Liver (tissue), 9 donors: ENCODE results near the gene PRKN. TPM values are rescaled to one million over a fixed set of nuclear protein-coding genes. Genes with fewer than 3 reads are reported as not detected.

Experiments
- DNase-seq: peaks from one replicate; pipeline ENCODE4 v3.0.0-alpha.2; 2017; ENCODE audit warnings: low spot score
- H3K27ac ChIP-seq, 2 donors: one replicate each; pipeline ENCODE4 v1.7.0; 2013; ENCODE audit warnings: inconsistent platforms in 2 of 2, low read length in 2 of 2, control low read depth in 1 of 2, low read depth in 1 of 2, mild to moderate bottlenecking in 1 of 2
- H3K27me3 ChIP-seq, 4 donors: one replicate each; pipeline versions ENCODE4 v1.6.1 to v1.7.0; 2013; ENCODE audit warnings: low read length in 3 of 4, inconsistent platforms in 1 of 4, mild to moderate bottlenecking in 1 of 4, moderate library complexity in 1 of 4; ENCODE audit not compliant: control insufficient read depth in 4 of 4, insufficient read depth in 4 of 4
- H3K36me3 ChIP-seq, 4 donors: one replicate each; pipeline versions ENCODE4 v1.6.1 to v1.7.0; 2013; ENCODE audit warnings: low read length in 3 of 4, mild to moderate bottlenecking in 3 of 4, low read depth in 1 of 4, moderate library complexity in 1 of 4; ENCODE audit not compliant: control insufficient read depth in 4 of 4, insufficient read depth in 3 of 4
- H3K4me1 ChIP-seq, 4 donors: one replicate each; pipeline versions ENCODE4 v1.6.1 to v1.7.0; 2013; ENCODE audit warnings: low read length in 3 of 4, mild to moderate bottlenecking in 3 of 4, moderate library complexity in 1 of 4; ENCODE audit not compliant: control insufficient read depth in 4 of 4, insufficient read depth in 4 of 4
- H3K4me3 ChIP-seq, 3 donors: one replicate each; pipeline versions ENCODE4 v1.6.1 to v1.7.0; 2013; ENCODE audit warnings: low read length in 3 of 3, control low read depth in 1 of 3, low read depth in 1 of 3, mild to moderate bottlenecking in 1 of 3
- H3K9ac ChIP-seq, 2 donors: one replicate each; pipeline ENCODE4 v1.7.0; 2013; ENCODE audit warnings: low read length in 2 of 2, mild to moderate bottlenecking in 2 of 2, moderate library complexity in 2 of 2, control low read depth in 1 of 2, low read depth in 1 of 2
- H3K9me3 ChIP-seq, 4 donors: one replicate each; pipeline versions ENCODE4 v1.6.1 to v1.7.0; 2013; ENCODE audit warnings: low read length in 3 of 4; ENCODE audit not compliant: control insufficient read depth in 4 of 4
- EGR1 ChIP-seq, 2 donors: IDR thresholded peaks; 2 replicates each; pipeline ENCODE4 v1.6.1; 2016 to 2018; ENCODE audit warnings: antibody characterized with exemption in 2 of 2, low read depth in 2 of 2
- FOXA2 ChIP-seq: IDR thresholded peaks from 2 replicates; pipeline ENCODE4 v1.6.1; 2016; ENCODE audit warnings: antibody characterized with exemption
- GABPA ChIP-seq, 2 donors: IDR thresholded peaks in 1 of 2; conservative IDR thresholded peaks in 1 of 2; 2 replicates each; pipeline ENCODE4 v1.6.1; 2016; ENCODE audit warnings: antibody characterized with exemption in 2 of 2, mild to moderate bottlenecking in 1 of 2, moderate library complexity in 1 of 2
- HNF4A ChIP-seq, 2 donors: conservative IDR thresholded peaks; 2 replicates each; pipeline ENCODE4 v1.6.1; 2016; ENCODE audit warnings: antibody characterized with exemption in 2 of 2, mild to moderate bottlenecking in 2 of 2
- HNF4G ChIP-seq: IDR thresholded peaks from 2 replicates; pipeline ENCODE4 v1.6.1; 2016; ENCODE audit warnings: antibody characterized with exemption
- NR2F2 ChIP-seq: IDR thresholded peaks from 2 replicates; pipeline ENCODE4 v1.6.1; 2016; ENCODE audit warnings: antibody characterized with exemption
- RAD21 ChIP-seq, 2 donors: IDR thresholded peaks; 2 replicates each; pipeline ENCODE4 v1.6.1; 2016; ENCODE audit warnings: antibody characterized with exemption in 2 of 2, mild to moderate bottlenecking in 2 of 2
- RXRA ChIP-seq, 2 donors: IDR thresholded peaks; 2 replicates each; pipeline ENCODE4 v1.6.1; 2017 to 2018; ENCODE audit warnings: antibody characterized with exemption in 2 of 2, mild to moderate bottlenecking in 1 of 2
- YY1 ChIP-seq: IDR thresholded peaks from 2 replicates; pipeline ENCODE4 v1.6.1; 2016; ENCODE audit warnings: antibody characterized with exemption, mild to moderate bottlenecking
- WGBS: extraction: QIAGEN DNeasy Blood & Tissue Kit; methylation state at CpG from one replicate; pipeline ENCODE4 v1.1.7; 2013; 5-methylcytosine and 5-hydroxymethylcytosine counted together
- polyA plus RNA-seq, 2 donors: library from polyadenylated mRNA; stranded (reverse) in 1 of 2; unstranded in 1 of 2; fragments of 200-250 nt in 1 of 2; fragments of >200 nt in 1 of 2; fragmentation: Nextera tagmentation in 1 of 2; extraction: Ambion mirVana in 1 of 2; gene quantifications; one replicate each; pipeline versions ENCODE4 v1.2.1 to v1.2.3, GENCODE V29; 2013 to 2015
- total RNA-seq, 2 donors: library from RNA; depleted of rRNA; stranded (reverse); fragments of >200 nt; gene quantifications; one replicate each; pipeline ENCODE4 v1.2.3, GENCODE V29; 2014
- TF ChIP-seq, protein P1 (sequence below): IDR thresholded peaks from 2 replicates; pipeline ENCODE4 v1.6.1; 2016; ENCODE audit warnings: antibody characterized with exemption
- TF ChIP-seq, protein P2 (sequence below): IDR thresholded peaks from 2 replicates; pipeline ENCODE4 v1.6.1; 2016; ENCODE audit warnings: antibody characterized with exemption, mild to moderate bottlenecking
- donor health status: healthy.
- donor health status: healthy.
- donor health status: healthy.
- donor health status: healthy.
- donor health status: healthy.

The PRKN gene
- total and polyA plus RNA-seq, 4 donors, result 0.47 to 4.1 (median 3.2) TPM

DNA sequence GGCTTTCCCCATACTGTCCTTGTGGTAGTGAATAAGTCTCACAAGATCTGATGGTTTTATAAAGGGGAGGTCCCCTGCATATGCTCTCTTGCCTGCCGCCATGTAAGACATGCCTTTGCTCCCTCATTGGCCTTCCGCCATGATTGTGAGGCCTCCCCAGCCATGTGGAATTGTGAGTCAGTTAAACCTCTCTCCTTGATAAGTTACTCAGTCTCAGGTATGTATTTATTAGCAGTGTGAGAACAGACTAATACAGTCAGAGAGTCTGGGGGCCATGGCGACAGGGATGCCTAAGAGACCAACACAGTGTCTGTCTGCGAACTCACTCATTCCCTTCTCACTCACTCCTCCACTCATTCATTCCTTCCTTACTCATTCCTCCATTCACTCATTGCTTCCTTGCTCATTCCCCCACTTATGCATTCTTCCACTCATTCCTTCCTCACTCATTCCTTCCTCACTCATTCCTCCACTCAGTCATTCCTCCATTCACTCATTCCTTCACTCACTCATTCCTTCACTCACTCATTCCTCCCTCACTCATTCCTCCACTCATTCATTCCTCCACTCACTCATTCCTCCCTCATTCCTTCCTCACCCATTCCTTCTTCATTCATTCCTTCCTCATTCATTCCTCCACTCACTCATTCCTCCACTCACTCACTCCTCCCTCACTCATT lies 1316.2 kb downstream of the PRKN start (continued):
- TF ChIP-seq, protein P1, sequence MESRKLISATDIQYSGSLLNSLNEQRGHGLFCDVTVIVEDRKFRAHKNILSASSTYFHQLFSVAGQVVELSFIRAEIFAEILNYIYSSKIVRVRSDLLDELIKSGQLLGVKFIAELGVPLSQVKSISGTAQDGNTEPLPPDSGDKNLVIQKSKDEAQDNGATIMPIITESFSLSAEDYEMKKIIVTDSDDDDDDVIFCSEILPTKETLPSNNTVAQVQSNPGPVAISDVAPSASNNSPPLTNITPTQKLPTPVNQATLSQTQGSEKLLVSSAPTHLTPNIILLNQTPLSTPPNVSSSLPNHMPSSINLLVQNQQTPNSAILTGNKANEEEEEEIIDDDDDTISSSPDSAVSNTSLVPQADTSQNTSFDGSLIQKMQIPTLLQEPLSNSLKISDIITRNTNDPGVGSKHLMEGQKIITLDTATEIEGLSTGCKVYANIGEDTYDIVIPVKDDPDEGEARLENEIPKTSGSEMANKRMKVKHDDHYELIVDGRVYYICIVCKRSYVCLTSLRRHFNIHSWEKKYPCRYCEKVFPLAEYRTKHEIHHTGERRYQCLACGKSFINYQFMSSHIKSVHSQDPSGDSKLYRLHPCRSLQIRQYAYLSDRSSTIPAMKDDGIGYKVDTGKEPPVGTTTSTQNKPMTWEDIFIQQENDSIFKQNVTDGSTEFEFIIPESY, result no peak
- no peak for TF ChIP-seq EGR1 (IDR thresholded peaks at IDR 0.05; ENCODE audit: low read depth in 2 of 2)
- no peak for TF ChIP-seq GABPA (IDR thresholded peaks at IDR 0.05 in 1 of 2, conservative IDR thresholded peaks at IDR 0.05 in 1 of 2)

- Histone ChIP-seq H3K27me3 (no peaks in the 10 kb centered on the region), H3K9me3 (no peaks in the 10 kb centered on the region), H3K9ac (no peak overlapping the region), H3K36me3 (no peaks in the 10 kb centered on the region), H3K4me3 (no peak overlapping the region), H3K4me1 (peaks cover 0 to 8% (median 3%) of the 10 kb centered on the region in 4 donors), H3K27ac (no peak overlapping the region)
- WGBS, result 91% methylated on average over 6 of the region's 6 CpGs
- DNase-seq, result no peak
- TF ChIP-seq RAD21 (IDR thresholded peaks at IDR 0.05), result no peak
Observed at GRCh38 chr6:161410736-161411135, 1316.8 kb downstream of the PRKN start.

DNA sequence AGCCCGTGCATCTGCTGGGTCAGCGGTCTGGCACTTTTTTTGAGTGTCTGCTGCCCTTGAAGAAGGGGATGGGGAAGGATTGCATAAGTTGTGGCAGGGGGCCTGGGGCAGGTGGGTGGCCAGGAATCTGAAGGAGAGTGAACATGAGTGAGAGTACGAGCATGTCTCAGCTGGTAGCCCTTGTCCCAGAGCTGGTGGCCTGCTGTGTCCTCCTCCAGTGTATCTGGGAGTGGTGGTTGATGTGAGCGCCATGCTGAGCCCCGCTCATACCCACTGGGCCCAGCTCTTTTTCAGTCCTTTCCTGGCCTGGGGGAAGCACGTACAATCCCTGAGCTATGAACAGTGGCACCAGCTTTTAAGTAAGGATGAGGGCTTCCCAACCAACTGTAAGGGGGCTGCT lies 1317.5 kb downstream of the PRKN start:
- no peak for DNase-seq
- WGBS, result 94% methylated on average over 6 of the region's 6 CpGs

More for the DNA sequence above, 1317.5 kb downstream of the PRKN start:
- Histone ChIP-seq H3K36me3 (no peaks in the 10 kb centered on the region), H3K9ac (no peak overlapping the region), H3K4me3 (no peak overlapping the region), H3K9me3 (no peaks in the 10 kb centered on the region), H3K27ac (no peak overlapping the region), H3K4me1 (peaks cover 0 to 8% (median 3%) of the 10 kb centered on the region in 4 donors), H3K27me3 (no peaks in the 10 kb centered on the region)
- TF ChIP-seq RXRA (IDR thresholded peaks at IDR 0.05) (no peak), RAD21 (IDR thresholded peaks at IDR 0.05) (no peak), HNF4A (conservative IDR thresholded peaks at IDR 0.05) (no peak), YY1 (no peak), FOXA2 (no peak), EGR1 (IDR thresholded peaks at IDR 0.05; ENCODE audit: low read depth in 2 of 2) (no peak), HNF4G (no peak), NR2F2 (no peak)
- TF ChIP-seq, protein P2, sequence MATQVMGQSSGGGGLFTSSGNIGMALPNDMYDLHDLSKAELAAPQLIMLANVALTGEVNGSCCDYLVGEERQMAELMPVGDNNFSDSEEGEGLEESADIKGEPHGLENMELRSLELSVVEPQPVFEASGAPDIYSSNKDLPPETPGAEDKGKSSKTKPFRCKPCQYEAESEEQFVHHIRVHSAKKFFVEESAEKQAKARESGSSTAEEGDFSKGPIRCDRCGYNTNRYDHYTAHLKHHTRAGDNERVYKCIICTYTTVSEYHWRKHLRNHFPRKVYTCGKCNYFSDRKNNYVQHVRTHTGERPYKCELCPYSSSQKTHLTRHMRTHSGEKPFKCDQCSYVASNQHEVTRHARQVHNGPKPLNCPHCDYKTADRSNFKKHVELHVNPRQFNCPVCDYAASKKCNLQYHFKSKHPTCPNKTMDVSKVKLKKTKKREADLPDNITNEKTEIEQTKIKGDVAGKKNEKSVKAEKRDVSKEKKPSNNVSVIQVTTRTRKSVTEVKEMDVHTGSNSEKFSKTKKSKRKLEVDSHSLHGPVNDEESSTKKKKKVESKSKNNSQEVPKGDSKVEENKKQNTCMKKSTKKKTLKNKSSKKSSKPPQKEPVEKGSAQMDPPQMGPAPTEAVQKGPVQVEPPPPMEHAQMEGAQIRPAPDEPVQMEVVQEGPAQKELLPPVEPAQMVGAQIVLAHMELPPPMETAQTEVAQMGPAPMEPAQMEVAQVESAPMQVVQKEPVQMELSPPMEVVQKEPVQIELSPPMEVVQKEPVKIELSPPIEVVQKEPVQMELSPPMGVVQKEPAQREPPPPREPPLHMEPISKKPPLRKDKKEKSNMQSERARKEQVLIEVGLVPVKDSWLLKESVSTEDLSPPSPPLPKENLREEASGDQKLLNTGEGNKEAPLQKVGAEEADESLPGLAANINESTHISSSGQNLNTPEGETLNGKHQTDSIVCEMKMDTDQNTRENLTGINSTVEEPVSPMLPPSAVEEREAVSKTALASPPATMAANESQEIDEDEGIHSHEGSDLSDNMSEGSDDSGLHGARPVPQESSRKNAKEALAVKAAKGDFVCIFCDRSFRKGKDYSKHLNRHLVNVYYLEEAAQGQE, result no peak
